ENCODE data around the gene EPHA7. TPM values are rescaled to one million over a fixed set of nuclear protein-coding genes. Genes with fewer than 3 reads are reported as not detected.

EPHA7 gene
- total RNA-seq, 1 experiment from 2014 or later: 10.7 TPM

- peak; percentile 19 for DNase-seq (ENCODE audit: low spot score)
- POLR2A ChIA-PET (ENCODE audit: low non-redundant PET): interaction anchor here (1.0 kb wide), 1 partner anchor 11 kb away, joined by 4 read pairs; no protein-coding TSS in a partner anchor
- intact Hi-C loops (cut with micrococcal nuclease; ENCODE audit: unreplicated experiment): loop anchor here (5.0 to 10.0 kb wide), 2 partner anchors 635 to 832 kb away; no protein-coding TSS in a partner anchor
These were observed 920 bp upstream of the EPHA7 start for GRCh38 chr6:93420163-93420795.

GRCh38 chr6:93418408-93419303 lies 703 bp downstream of the EPHA7 start:
- BruUV-seq (replicated peaks): TSS peak; percentile 72
- Histone ChIP-seq H3K9me3 (ENCODE audit: low read depth, low read length, poor library complexity, severe bottlenecking) (no peaks in the 10 kb centered on the region), H3K27me3 (replicated peaks; ENCODE audit: insufficient read depth, low read depth, low read length, poor library complexity) (peaks cover 4% of the 10 kb centered on the region), H3K27ac (ENCODE audit: low read depth, low read length, poor library complexity, severe bottlenecking) (no peak overlapping the region), H3K36me3 (ENCODE audit: insufficient read depth, low read length, poor library complexity, severe bottlenecking) (no peaks in the 10 kb centered on the region), H3K4me3 (ENCODE audit: low read depth, low read length, poor library complexity, severe bottlenecking) (peak overlapping the region; percentile 84), H3K4me1 (ENCODE audit: insufficient read depth, low read length, poor library complexity, severe bottlenecking) (peaks cover 24% of the 10 kb centered on the region)
- intact Hi-C loops (cut with micrococcal nuclease; ENCODE audit: unreplicated experiment): loop anchor here (2.0 kb wide), 1 partner anchor 330 kb away; no protein-coding TSS in a partner anchor
- ChIA-PET POLR2A (ENCODE audit: low non-redundant PET) (interaction anchor here (0.5 kb wide), 1 partner anchor 984 kb away, joined by 4 read pairs; no protein-coding TSS in a partner anchor), CTCF (interaction anchor here (0.6 to 0.8 kb wide), 2 partner anchors 535 to 608 kb away, joined by 3 read pairs; no protein-coding TSS in a partner anchor)
- peak; percentile 59 for DNase-seq (ENCODE audit: low spot score)
- no peak for TF ChIP-seq EZH2 (IDR thresholded peaks at IDR 0.05; ENCODE audit: borderline replicate concordance, low read depth, low read length, poor library complexity, severe bottlenecking)
- 0 out of 2 replicates have a peak, but pooled peaks have one; percentile 26 for TF ChIP-seq CTCF (conservative IDR thresholded peaks at IDR 0.05; ENCODE audit: low read depth, low read length)

More at GRCh38 chr6:93420163-93420795, 920 bp upstream of the EPHA7 start:
- H3K27me3 ChIP-seq (replicated peaks; ENCODE audit: insufficient read depth, low read depth, low read length, poor library complexity): peaks cover 4% of the 10 kb centered on the region
- H3K4me3 ChIP-seq (ENCODE audit: low read depth, low read length, poor library complexity, severe bottlenecking): peak overlapping the region; percentile 84
- H3K27ac ChIP-seq (ENCODE audit: low read depth, low read length, poor library complexity, severe bottlenecking): peak overlapping the region; percentile 79
- H3K4me1 ChIP-seq (ENCODE audit: insufficient read depth, low read length, poor library complexity, severe bottlenecking): peaks cover 29% of the 10 kb centered on the region
- no peaks in the 10 kb centered on the region for H3K36me3 ChIP-seq (ENCODE audit: insufficient read depth, low read length, poor library complexity, severe bottlenecking)
- TSS peak; percentile 72 for BruUV-seq (replicated peaks)
- CTCF ChIA-PET: interaction anchor here (0.6 kb wide), 1 partner anchor 641 kb away, joined by 8 read pairs; no protein-coding TSS in a partner anchor
- H3K9me3 ChIP-seq (ENCODE audit: low read depth, low read length, poor library complexity, severe bottlenecking): no peaks in the 10 kb centered on the region
- TF ChIP-seq EZH2 (IDR thresholded peaks at IDR 0.05; ENCODE audit: borderline replicate concordance, low read depth, low read length, poor library complexity, severe bottlenecking): no peak
- no peak for TF ChIP-seq CTCF (conservative IDR thresholded peaks at IDR 0.05; ENCODE audit: low read depth, low read length)

GRCh38 chr6:93418033-93418407 lies 1.3 kb downstream of the EPHA7 start:
- Histone ChIP-seq H3K36me3 (ENCODE audit: insufficient read depth, low read length, poor library complexity, severe bottlenecking) (no peaks in the 10 kb centered on the region), H3K4me3 (ENCODE audit: low read depth, low read length, poor library complexity, severe bottlenecking) (peak overlapping the region; percentile 84), H3K27me3 (replicated peaks; ENCODE audit: insufficient read depth, low read depth, low read length, poor library complexity) (peaks cover 4% of the 10 kb centered on the region), H3K9me3 (ENCODE audit: low read depth, low read length, poor library complexity, severe bottlenecking) (no peaks in the 10 kb centered on the region), H3K4me1 (ENCODE audit: insufficient read depth, low read length, poor library complexity, severe bottlenecking) (peaks cover 24% of the 10 kb centered on the region), H3K27ac (ENCODE audit: low read depth, low read length, poor library complexity, severe bottlenecking) (no peak overlapping the region)
- peak; percentile 31 for DNase-seq (ENCODE audit: low spot score)
- intact Hi-C loops (cut with micrococcal nuclease; ENCODE audit: unreplicated experiment): loop anchor here (2.0 kb wide), 1 partner anchor 329 kb away; no protein-coding TSS in a partner anchor
- ChIA-PET CTCF (interaction anchor here (0.6 to 0.8 kb wide), 2 partner anchors 534 to 607 kb away, joined by 3 read pairs; no protein-coding TSS in a partner anchor), POLR2A (ENCODE audit: low non-redundant PET) (no interaction called here)
- TF ChIP-seq EZH2 (IDR thresholded peaks at IDR 0.05; ENCODE audit: borderline replicate concordance, low read depth, low read length, poor library complexity, severe bottlenecking): no peak
- TF ChIP-seq CTCF (conservative IDR thresholded peaks at IDR 0.05; ENCODE audit: low read depth, low read length): no peak
- BruUV-seq (replicated peaks): no TSS peak

Measured in A673 (cell line).